Measurements from ENCODE around the gene HDGFL2.

DNA sequence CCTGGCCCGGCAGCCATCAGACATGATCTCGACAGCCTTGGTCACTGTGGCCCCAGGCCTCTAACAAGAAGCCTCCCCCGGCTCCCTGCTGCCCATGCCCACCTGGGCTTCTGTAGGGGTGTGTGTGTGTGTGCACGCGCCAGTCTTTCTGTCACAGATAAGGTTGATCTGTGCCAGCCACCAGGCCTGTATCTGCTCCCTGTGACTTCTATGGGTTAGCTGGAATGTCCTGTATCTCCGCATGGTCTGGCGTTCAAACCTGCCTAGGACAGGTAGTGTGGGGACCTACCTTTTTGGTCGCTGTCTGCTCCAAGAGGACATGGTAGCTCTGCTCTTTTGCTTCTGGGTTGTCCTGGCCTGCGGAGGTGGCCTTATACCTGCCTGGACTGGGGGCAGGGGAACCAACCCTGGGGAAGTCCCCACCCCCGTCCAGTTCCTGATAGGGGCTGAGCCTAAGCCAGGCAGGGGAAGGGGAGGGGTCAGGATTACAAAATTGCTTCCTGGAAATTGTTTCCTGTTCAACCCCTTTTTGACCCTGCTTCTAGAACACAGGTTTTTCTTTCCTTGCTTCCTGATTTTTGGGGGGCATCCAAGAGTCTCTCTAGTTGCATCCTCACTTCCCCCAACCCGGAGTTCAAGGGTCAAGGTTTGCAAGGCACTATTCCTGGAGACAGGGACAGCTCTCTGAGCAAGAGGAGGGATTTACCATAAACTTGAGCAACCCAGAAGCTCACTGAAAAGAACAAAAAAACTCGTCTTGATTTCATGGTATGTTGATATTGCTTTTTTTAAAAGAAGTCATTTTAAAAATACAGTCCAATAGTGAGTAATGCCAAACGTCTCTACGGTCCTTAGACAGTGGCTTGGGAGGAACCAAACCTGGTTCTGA is 67.8 kb downstream of the HDGFL2 start, which contains the start of gene LRG1:
- TF ChIP-seq, protein P1, sequence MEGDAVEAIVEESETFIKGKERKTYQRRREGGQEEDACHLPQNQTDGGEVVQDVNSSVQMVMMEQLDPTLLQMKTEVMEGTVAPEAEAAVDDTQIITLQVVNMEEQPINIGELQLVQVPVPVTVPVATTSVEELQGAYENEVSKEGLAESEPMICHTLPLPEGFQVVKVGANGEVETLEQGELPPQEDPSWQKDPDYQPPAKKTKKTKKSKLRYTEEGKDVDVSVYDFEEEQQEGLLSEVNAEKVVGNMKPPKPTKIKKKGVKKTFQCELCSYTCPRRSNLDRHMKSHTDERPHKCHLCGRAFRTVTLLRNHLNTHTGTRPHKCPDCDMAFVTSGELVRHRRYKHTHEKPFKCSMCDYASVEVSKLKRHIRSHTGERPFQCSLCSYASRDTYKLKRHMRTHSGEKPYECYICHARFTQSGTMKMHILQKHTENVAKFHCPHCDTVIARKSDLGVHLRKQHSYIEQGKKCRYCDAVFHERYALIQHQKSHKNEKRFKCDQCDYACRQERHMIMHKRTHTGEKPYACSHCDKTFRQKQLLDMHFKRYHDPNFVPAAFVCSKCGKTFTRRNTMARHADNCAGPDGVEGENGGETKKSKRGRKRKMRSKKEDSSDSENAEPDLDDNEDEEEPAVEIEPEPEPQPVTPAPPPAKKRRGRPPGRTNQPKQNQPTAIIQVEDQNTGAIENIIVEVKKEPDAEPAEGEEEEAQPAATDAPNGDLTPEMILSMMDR (IDR thresholded peaks at IDR 0.05) = no peak
- no peak for TF ChIP-seq POLR2A (IDR thresholded peaks at IDR 0.05)

All from adrenal gland (tissue), 5 donors.